H1 (cell line): Measurements from ENCODE around the gene GTF2A1. TPM values are rescaled to one million over a fixed set of nuclear protein-coding genes. Genes with fewer than 3 reads are reported as not detected.

ENCODE experiments used
- ATF3 ChIP-seq: IDR thresholded peaks from 2 replicates; pipeline ENCODE4 v1.6.1; 2011; ENCODE audit warnings: low read depth, mild to moderate bottlenecking, low read length; ENCODE audit not compliant: insufficient read depth
- BRCA1 ChIP-seq: IDR thresholded peaks from 2 replicates; pipeline ENCODE4 v1.6.1; 2012; ENCODE audit warnings: low read depth, low read length, improper control_type of control experiment
- CREB1 ChIP-seq: IDR thresholded peaks from 2 replicates; pipeline ENCODE4 v1.6.1; 2012; ENCODE audit warnings: inconsistent platforms
- E2F6 ChIP-seq: IDR thresholded peaks from 2 replicates; pipeline ENCODE4 v1.6.1; 2012; ENCODE audit warnings: inconsistent platforms
- KDM1A ChIP-seq: fragments of 200-600, 300-600 bp; sonication (generic); IDR thresholded peaks from 2 replicates; pipeline ENCODE4 v1.7.1; 2016; ENCODE audit warnings: mild to moderate bottlenecking, low read length, borderline replicate concordance
- KDM5A ChIP-seq: fragments of 200-600 bp; IDR thresholded peaks from 2 replicates; pipeline ENCODE4 v1.7.1; 2012; ENCODE audit warnings: mild to moderate bottlenecking, low read length, inconsistent platforms, mixed read lengths
- PHF8 ChIP-seq: fragments of 200-600 bp; sonication (generic); conservative IDR thresholded peaks from 2 replicates; pipeline ENCODE4 v1.7.1; 2012; ENCODE audit warnings: low read depth, mild to moderate bottlenecking, inconsistent platforms, low read length, moderate library complexity
- RBBP5 ChIP-seq: IDR thresholded peaks from 2 replicates; pipeline ENCODE4 v1.7.1; 2012; ENCODE audit warnings: low read depth, mild to moderate bottlenecking, inconsistent platforms, low read length, moderate library complexity, borderline replicate concordance
- RFX5 ChIP-seq: IDR thresholded peaks from 2 replicates; pipeline ENCODE4 v1.6.1; 2011; ENCODE audit warnings: low read depth, low read length, improper control_type of control experiment, borderline replicate concordance
- SIN3A ChIP-seq, 2 experiments: IDR thresholded peaks in 1 of 2; conservative IDR thresholded peaks in 1 of 2; 2 replicates each; pipeline ENCODE4 v1.6.1; 2011 to 2012; ENCODE audit warnings: low read length in 2 of 2, improper control_type of control experiment in 1 of 2, low read depth in 1 of 2, mild to moderate bottlenecking in 1 of 2
- polyA plus RNA-seq, 7 experiments: library from polyadenylated mRNA; depleted of rRNA in 3 of 7; stranded (reverse) in 5 of 7; unstranded in 2 of 7; fragments of >200 nt in 5 of 7; fragments of 200-250 nt in 2 of 7; gene quantifications; 1 replicate in 5 of 7; 2 replicates in 1 of 7; 4 replicates in 1 of 7; pipeline versions ENCODE4 v1.2.1 to v1.2.3, GENCODE V29; 2011 to 2013; ENCODE audit warnings: missing spikeins in 2 of 7, mixed read lengths in 2 of 7
- total RNA-seq: library from RNA; stranded (reverse); fragmentation: NEBNext Ultra II Directional; extraction: Animal tissue kit (Norgen Biotek cat#: 25700); gene quantifications from 2 replicates; pipeline ENCODE4 v1.2.1, GENCODE V29; 2021

Gene GTF2A1
- total and polyA plus RNA-seq, 2 of the 8 experiments (the other 6 are each of a cell fraction or from before 2014, with no cell fraction given) = 24.1 to 57.8 TPM

DNA sequence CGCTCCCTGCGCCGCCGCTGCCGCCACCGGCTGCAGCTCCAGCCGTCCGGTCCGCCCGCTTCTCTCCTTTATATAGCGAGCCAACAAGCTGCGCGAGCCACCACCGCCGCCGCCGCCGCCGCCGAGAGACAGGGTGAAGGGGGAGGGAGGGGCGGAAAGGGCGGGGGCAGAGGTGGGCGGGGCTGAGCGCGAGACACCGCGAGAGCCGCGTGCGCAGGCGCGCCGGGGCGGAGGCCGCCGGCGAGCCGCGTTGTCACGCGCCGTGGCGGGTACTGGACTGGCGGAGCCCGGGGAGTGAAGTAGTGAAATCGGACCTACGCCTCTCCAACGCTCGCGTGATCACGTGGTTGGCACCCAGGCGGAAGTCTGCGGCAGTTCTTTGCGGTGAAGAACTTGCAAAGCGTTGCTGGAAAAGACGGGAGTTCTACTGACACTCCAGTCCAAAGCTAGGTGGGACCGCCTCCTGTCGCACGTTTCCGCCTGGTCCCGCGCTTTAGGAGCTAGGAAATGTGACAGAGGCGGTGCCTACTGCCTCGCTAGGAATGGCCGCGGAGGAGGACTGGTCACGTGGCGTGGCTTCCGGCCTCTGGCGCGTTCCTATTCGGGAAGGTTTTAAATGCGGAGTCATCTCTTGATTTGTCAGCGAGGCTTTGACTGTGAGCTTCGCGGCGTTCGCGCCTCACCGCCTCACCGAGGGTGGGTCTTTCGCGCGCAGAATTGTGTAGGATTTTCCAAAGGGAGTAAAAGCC, at the start of gene GTF2A1 (continued):
- TF ChIP-seq ATF3 (peak; percentile 85), KDM5A (no peak), SIN3A (conservative IDR thresholded peaks at IDR 0.05 in 1 of 2, IDR thresholded peaks at IDR 0.05 in 1 of 2; ENCODE audit: low read depth in 1 of 2, low read length in 2 of 2) (peak in 1 of 2 experiments; percentile 83; a peak in 2 of 4 replicates), KDM1A (no peak), E2F6 (peak; percentile 96), RFX5 (no peak), BRCA1 (peak; percentile 54; the same call in 1 of the 2 replicates), RBBP5 (no peak), CREB1 (peak; percentile 58), PHF8 (no peak)
- TF ChIP-seq, all 59 proteins: peak for 22
